ENCODE measurements around the gene CDH23.

GRCh38 chr10:71715860-71716259, 319.1 kb downstream of the CDH23 start:
- no peak for TF ChIP-seq CTCF (IDR thresholded peaks at IDR 0.05)
- TF ChIP-seq POLR2A (IDR thresholded peaks at IDR 0.05), result no peak

Measured in uterus (tissue), 2 donors.